GM10248 (cell line): ENCODE measurements around the gene TTC34.
"Not testable (repeated sequence)": the region's sequence is repeated elsewhere in the genome, so short reads cannot be mapped to it uniquely, and the experiment has no call there.

Source experiments
- CTCF ChIA-PET: fragments of 300-600 bp; sonication (Branson Sonifier 250); formaldehyde crosslinking; extraction: SDS; loops from one replicate; lab custom pipeline; 2021; ENCODE audit warnings: antibody characterized with exemption; lab: Yijun Ruan, JAX
- POLR2A ChIA-PET: fragments of 350-650 bp; sonication (Branson Sonifier 250); formaldehyde crosslinking; extraction: SDS; loops from one replicate; lab custom pipeline; 2020; ENCODE audit warnings: antibody characterized with exemption; lab: Yijun Ruan, JAX
- DNase-seq: peaks from one replicate; pipeline ENCODE4 v3.0.0; 2012; ENCODE audit errors: extremely low spot score

The TTC34 gene

DNA sequence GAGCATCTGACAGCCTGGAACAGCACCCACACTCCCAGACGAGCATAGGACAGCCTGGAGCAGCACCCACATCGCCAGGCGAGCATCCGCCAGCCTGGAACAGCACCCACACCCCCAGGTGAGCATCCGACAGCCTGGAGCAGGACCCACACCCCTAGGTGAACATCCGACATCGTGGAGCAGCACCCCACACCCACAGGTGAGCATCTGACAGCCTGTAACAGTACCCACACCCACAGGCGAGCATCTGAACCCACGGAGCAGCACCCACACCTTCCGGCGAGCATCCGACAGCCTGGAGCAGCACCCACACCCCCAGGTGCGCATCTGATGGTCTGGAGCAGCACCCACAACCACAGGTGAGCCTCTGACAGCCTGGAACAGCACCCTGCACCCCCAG is 44.0 kb downstream of the TTC34 start:
- CTCF ChIA-PET, POLR2A ChIA-PET, DNase-seq: not testable (repeated sequence)

DNA sequence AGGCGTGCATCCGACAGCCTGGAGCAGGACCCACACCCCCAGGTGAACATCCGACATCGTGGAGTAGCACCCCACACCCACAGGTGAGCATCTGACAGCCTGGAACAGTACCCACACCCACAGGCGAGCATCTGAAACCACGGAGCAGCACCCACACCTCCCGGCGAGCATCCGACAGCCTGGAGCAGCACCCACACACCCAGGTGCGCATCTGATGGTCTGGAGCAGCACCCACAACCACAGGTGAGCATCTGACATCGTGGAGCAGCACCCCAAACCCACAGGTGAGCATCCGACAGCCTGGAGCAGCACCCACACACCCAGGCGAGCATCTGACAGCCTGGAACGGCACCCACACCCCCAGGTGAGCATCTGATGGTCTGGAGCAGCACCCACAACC is 46.1 kb downstream of the TTC34 start:
- DNase-seq, POLR2A ChIA-PET, CTCF ChIA-PET: not testable (repeated sequence)

DNA sequence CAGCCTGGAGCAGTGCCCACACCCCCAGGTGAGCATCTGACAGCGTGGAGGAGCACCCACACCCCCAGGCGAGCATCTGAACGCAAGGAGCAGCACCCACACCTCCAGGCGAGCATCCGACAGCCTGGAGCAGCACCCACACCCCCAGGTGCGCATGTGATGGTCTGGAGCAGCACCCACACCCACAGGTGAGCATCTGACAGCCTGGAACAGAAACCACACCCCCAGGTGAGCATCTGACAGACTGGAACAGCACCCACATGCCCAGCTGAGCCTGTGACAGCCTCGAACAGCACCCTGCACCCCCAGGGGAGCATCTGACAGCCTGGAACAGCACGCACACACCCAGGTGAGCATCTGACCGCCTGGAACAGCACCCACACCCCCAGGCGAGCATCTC is 46.9 kb downstream of the TTC34 start:
- DNase-seq, POLR2A ChIA-PET, CTCF ChIA-PET: not testable (repeated sequence)

DNA sequence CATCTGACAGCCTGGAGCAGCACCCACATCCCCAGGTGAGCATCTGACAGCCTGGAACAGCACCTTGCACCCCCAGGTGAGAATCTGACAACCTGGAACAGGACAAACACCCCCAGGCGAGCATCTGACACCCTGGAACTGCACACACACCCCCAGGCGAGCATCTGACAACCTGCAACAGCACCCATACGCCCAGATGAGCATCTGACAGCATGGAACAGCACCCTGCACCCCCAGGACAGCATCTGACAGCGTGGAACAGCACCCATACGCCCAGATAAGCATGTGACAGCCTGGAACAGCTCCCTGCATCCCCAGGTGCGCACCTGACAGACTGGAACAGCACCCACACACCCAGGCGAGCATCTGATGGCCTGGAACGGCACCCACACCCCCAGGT is 49.0 kb downstream of the TTC34 start:
- POLR2A ChIA-PET, CTCF ChIA-PET, DNase-seq: not testable (repeated sequence)

DNA sequence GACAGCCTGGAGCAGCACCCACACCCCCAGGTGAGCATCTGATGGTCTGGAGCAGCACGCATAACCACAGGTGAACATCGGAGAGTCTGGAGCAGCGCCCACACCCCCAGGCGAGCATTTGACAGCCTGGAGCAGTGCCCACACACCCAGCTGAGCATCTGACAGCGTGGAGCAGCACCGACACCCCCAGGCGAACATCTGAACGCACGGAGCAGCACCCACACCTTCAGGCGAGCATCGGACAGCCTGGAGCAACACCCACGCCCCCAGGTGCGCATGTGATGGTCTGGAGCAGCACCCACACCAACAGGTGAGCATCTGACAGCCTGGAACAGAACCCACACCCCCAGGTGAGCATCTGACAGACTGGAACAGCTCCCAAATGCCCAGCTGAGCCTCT is 49.6 kb downstream of the TTC34 start:
- DNase-seq, CTCF ChIA-PET, POLR2A ChIA-PET: not testable (repeated sequence)

DNA sequence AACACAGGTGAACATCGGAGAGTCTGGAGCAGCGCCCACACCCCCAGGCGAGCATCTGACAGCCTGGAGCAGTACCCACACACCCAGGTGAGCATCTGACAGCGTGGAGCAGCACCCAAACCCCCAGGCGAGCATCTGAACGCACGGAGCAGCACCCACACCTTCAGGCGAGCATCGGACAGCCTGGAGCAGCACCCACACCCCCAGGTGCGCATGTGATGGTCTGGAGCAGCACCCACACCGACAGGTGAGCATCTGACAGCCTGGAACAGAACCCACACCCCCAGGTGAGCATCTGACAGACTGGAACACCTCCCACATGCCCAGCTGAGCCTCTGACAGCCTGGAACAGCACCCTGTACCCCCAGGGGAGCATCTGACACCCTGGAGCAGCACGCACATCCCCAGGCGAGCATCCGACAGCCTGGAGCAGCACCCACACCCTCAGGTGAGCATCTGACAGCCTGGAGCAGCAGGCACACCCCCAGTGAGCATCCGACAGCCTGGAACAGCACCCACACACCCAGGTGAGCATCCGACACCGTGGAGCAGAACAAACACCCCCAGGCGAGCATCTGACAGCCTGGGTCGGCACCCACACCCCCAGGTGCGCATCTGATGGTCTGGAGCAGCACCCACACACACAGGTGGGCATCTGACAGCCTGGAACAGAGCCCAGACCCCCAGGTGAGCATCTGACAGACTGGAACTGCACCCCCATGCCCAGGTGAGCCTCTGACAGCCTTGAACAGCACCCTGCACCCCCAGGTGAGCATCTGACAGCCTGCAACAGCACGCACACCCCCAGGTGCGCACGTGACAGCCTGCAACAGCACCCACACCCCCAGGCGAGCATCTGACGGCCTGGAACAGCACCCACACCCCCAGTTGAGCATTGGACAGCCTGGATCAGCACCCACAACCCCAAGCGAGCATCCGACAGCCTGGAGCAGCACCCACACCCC is 50.4 kb downstream of the TTC34 start:
- POLR2A ChIA-PET: not testable (repeated sequence)

DNA sequence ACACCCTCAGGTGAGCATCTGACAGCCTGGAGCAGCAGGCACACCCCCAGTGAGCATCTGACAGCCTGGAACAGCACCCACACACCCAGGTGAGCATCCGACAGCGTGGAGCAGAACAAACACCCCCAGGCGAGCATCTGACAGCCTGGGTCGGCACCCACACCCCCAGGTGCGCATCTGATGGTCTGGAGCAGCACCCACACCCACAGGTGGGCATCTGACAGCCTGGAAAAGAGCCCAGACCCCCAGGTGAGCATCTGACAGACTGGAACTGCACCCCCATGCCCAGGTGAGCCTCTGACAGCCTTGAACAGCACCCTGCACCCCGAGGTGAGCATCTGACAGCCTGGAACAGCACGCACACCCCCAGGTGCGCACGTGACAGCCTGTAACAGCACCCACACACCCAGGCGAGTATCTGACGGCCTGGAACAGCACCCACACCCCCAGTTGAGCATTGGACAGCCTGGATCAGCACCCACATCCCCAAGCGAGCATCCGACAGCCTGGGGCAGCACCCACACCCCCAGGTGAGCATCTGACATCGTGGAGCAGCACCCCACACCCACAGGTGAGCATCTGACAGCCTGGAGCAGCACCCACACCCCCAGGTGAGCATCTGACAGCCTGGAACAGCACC is 51.3 kb downstream of the TTC34 start:
- CTCF ChIA-PET, DNase-seq, POLR2A ChIA-PET: not testable (repeated sequence)

More for the DNA sequence above, 50.4 kb downstream of the TTC34 start:
- CTCF ChIA-PET, DNase-seq: not testable (repeated sequence)

DNA sequence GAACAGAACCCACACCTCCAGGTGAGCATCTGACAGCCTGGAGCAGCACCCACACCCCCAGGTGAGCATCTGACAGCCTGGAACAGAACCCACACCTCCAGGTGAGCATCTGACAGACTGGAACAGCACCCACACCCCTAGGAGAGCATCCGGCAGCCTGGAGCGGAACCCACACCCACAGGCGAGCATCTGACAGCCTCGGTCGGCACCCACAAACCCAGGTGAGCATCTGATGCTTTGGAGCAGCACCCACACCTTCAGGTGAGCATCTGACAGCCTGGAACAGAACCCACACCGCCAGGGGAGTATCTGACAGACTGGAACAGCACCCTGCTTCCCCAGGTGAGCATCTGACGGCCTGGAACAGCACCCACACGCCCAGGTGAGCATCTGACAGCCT is 52.9 kb downstream of the TTC34 start:
- DNase-seq, CTCF ChIA-PET, POLR2A ChIA-PET: not testable (repeated sequence)

DNA sequence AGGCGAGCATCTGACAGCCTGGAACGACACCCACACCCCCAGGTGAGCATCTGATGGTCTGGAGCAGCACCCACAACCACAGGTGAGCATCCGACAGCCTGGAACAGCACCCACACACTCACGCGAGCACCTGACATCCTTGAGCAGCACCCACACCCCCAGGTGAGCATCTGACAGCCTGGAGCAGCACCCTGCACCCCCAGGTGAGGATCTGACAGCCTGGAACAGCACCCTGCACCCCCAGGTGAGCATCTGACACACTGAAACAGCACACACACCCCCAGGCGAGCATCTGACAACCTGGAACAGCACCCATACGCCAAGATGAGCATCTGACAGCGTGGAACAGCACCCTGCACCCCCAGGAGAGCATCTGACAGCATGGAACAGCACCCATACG is 106.7 kb downstream of the TTC34 start:
- DNase-seq, CTCF ChIA-PET, POLR2A ChIA-PET: not testable (repeated sequence)

DNA sequence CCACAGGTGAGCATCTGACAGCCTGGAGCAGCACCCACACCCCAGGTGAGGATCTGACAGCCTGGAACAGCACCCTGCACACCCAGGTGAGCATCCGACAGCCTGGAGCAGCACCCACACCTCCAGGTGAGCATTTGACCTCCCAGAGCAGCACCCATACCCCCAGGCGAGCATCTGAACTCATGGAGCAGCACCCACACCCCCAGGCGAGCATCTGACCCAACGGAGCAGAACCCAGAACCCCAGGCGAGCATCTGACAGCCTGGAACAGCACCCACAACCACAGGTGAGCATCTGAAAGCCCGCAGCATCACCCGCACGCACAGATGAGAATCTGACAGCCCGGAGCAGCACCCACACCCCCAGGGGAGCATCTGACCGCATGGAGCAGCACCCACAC is 111.3 kb downstream of the TTC34 start:
- DNase-seq, CTCF ChIA-PET, POLR2A ChIA-PET: not testable (repeated sequence)

DNA sequence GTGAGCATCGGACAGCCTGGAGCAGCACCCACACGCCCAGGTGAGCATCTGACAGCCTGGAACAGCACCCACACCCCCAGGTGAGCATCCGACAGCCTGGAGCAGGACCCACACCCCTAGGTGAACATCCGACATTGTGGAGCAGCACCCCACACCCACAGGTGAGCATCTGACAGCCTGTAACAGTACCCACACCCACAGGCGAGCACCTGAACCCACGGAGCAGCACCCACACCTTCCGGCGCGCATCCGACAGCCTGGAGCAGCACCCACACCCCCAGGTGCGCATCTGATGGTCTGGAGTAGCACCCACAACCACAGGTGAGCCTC is 113.2 kb downstream of the TTC34 start:
- POLR2A ChIA-PET, DNase-seq, CTCF ChIA-PET: not testable (repeated sequence)

DNA sequence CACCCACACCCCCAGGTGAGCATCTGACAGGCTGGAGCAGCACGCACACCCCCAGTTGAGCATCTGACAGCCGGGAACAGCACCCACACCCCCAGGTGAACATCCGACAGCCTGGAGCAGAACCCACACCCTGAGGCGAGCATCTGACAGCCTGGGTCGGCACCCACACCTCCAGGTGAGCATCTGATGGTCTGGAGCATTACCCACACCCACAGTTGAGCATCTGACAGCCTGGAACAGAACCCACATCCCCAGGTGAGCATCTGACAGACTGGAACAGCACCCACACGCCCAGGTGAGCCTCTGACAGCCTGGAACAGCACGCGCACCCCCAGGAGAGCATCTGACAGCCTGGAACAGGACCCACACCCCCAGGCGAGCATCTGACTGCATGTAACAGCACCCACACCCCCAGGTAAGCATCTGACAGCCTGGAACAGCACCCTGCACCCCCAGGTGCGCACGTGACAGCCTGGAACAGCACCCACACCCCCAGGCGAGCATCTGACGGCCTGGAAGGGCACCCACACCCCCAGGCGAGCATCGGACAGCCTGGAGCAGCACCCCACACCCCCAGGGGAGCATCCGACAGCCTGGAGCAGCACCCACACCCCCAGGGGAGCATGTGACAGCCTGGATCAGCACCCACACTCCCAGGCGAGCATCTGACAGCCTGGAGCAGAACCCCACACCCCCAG is 113.7 kb downstream of the TTC34 start:
- CTCF ChIA-PET, POLR2A ChIA-PET, DNase-seq: not testable (repeated sequence)

DNA sequence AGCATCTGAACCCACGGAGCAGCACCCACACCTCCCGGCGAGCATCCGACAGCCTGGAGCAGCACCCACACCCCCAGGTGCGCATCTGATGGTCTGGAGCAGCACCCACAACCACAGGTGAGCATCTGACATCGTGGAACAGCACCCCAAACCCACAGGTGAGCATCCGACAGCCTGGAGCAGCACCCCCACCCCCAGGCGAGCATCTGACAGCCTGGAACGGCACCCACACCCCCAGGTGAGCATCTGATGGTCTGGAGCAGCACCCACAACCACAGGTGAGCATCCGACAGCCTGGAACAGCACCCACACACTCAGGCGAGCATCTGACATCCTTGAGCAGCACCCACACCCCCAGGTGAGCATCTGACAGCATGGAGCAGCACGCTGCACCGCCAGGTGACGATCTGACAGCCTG is 114.3 kb downstream of the TTC34 start:
- POLR2A ChIA-PET, DNase-seq, CTCF ChIA-PET: not testable (repeated sequence)

DNA sequence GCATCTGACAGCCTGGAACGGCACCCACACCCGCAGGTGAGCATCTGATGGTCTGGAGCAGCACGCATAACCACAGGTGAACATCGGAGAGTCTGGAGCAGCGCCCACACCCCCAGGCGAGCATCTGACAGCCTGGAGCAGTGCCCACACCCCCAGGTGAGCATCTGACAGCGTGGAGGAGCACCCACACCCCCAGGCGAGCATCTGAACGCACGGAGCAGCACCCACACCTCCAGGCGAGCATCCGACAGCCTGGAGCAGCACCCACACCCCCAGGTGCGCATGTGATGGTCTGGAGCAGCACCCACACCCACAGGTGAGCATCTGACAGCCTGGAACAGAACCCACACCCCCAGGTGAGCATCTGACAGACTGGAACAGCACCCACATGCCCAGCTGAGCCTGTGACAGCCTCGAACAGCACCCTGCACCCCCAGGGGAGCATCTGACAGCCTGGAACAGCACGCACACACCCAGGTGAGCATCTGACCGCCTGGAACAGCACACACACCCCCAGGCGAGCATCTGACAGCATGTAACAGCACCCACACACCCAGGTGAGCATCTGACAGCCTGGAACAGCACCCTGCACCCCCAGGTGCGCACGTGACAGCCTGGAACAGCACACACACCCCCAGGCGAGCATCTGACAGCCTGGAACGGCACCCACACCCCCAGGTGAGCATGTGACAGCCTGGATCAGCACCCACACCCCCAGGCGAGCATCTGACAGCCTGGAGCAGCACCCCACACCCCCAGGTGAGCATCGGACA is 115.2 kb downstream of the TTC34 start:
- DNase-seq, CTCF ChIA-PET, POLR2A ChIA-PET: not testable (repeated sequence)

DNA sequence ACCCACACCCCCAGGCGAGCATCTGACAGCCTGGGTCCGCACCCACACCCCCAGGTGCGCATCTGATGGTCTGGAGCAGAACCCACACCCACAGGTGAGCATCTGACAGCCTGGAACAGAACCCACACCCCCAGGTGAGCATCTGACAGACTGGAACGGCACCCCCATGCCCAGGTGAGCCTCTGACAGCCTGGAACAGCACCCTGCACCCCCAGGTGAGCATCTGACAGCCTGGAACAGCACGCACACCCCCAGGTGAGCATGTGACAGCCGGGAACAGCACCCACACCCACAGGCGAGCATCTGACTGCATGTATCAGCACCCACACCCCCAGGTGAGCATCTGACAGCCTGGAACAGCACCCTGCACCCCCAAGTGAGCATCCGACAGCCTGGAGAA is 115.8 kb downstream of the TTC34 start:
- DNase-seq, POLR2A ChIA-PET, CTCF ChIA-PET: not testable (repeated sequence)

DNA sequence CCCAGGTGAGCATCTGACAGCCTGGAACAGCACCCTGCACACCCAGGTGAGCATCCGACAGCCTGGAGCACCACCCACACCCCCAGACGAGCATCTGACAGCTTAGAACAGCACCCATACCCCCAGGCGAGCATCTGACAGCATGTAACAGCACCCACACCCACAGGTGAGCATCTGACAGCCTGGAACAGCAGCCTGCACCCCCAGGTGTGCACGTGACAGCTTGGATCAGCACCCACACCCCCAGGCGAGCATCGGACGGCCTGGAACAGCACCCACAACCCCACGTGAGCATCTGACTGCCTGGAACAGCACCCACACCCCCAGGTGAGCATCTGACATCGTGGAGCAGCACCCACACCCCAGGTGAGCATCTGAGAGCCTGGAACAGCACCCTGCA is 116.6 kb downstream of the TTC34 start:
- DNase-seq, CTCF ChIA-PET, POLR2A ChIA-PET: not testable (repeated sequence)

DNA sequence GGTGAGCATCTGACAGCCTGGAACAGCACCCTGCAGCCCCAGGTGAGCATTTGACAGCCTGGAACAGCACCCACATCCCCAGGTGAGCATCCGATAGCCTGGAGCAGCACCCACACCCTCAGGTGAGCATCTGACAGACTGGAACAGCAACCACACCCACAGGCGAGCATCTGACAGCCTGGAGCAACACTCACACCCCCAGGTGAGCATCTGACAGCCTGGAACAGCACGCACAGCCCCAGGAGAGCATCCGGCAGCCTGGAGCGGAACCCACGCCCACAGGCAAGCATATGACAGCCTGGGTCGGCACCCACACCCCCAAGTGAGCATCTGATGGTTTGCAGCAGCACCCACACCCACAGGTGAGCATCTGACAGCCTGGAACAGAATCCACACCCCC is 117.5 kb downstream of the TTC34 start:
- POLR2A ChIA-PET, DNase-seq, CTCF ChIA-PET: not testable (repeated sequence)

DNA sequence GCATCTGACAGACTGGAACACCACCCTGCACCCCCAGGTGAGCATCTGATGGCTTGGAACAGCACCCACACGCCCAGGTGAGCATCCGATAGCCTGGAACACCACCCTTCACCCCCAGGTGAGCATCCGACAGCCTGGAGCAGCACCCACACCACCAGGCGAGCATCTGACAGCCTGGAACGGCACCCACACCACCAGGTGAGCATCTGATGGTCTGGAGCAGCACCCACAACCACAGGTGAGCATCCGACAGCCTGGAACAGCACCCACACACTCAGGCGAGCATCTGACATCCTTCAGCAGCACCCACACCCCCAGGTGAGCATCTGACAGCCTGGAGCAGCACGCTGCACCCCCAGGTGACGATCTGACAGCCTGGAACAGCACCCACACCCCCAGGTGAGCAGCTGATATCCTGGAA is 118.2 kb downstream of the TTC34 start:
- POLR2A ChIA-PET, CTCF ChIA-PET, DNase-seq: not testable (repeated sequence)
